Pancreas (tissue), 10 donors: ENCODE data around the gene WFDC10B. TPM values are rescaled to one million over a fixed set of nuclear protein-coding genes. Genes with fewer than 3 reads are reported as not detected.
A peak's percentile ranks its signal among the peaks of the same experiment; 100 is the strongest.

Source experiments
- ATAC-seq, 4 donors: fragments of 200-7000 bp; cut with Tn5 transposase; one replicate each; pipeline versions ENCODE4 v1.8.0 to v1.9.1; 2020; ENCODE audit warnings: mild to moderate bottlenecking in 4 of 4, moderate library complexity in 4 of 4
- DNase-seq, 6 donors: peaks; one replicate each; pipeline ENCODE4 v3.0.0-alpha.2; 2020
- FAIRE-seq: peaks from 2 replicates; lab custom pipeline; 2012; peaks lifted over from hg19 to GRCh38; lab: Jason Lieb, UNC
- H3K27ac ChIP-seq, 4 donors: fragments of 200-600 bp; sonication (generic); 1 replicate in 3 of 4; 2 replicates in 1 of 4; pipeline versions ENCODE4 v1.5.0 to v1.8.0; 2020
- H3K27me3 ChIP-seq, 4 donors: fragments of 200-600 bp; one replicate each; pipeline ENCODE4 v1.8.0; 2021
- H3K36me3 ChIP-seq, 3 donors: fragments of 200-600 bp; sonication (generic) in 1 of 3; one replicate each; pipeline versions ENCODE4 v1.5.0 to v1.8.0; 2020 to 2021
- H3K4me1 ChIP-seq, 3 donors: fragments of 200-600 bp; one replicate each; pipeline ENCODE4 v1.8.0; 2021
- H3K4me3 ChIP-seq, 4 donors: fragments of 200-600 bp; sonication (generic) in 2 of 4; one replicate each; pipeline versions ENCODE4 v1.5.0 to v1.8.0; 2020 to 2021
- H3K9me3 ChIP-seq, 4 donors: fragments of 200-600 bp; one replicate each; pipeline ENCODE4 v1.8.0; 2021
- WGBS, 2 donors: extraction: QIAGEN DNeasy Blood & Tissue Kit; methylation state at CpG; one replicate each; pipeline ENCODE4 v1.1.7; 2013; 5-methylcytosine and 5-hydroxymethylcytosine counted together
- intact Hi-C, 3 donors: fragments of 100-400 bp; cut with DNase I; formaldehyde crosslinking; loops; one replicate each; pipeline versions ENCODE4 v1.11.1 to v1.14.2; 2022
- polyA plus RNA-seq, 2 donors: library from polyadenylated mRNA; stranded (reverse); fragments of 200-250 nt; gene quantifications; one replicate each; pipeline ENCODE4 v1.2.3, GENCODE V29; 2013
- total RNA-seq, 6 donors: library from RNA; stranded (reverse); fragmentation: NEBNext Ultra II Directional in 4 of 6; extraction: Animal tissue kit (Norgen Biotek cat#: 25700) in 4 of 6; gene quantifications; one replicate each; pipeline versions ENCODE4 v1.2.1 to v1.2.4, GENCODE V29; 2021 to 2023
- TF ChIP-seq, protein P1 (sequence below), 4 donors: fragments of 200-600 bp; sonication (generic) in 3 of 4; IDR thresholded peaks; one replicate each; pipeline versions ENCODE4 v1.5.0 to v1.8.0; 2021; ENCODE audit warnings: antibody characterized with exemption in 4 of 4
- donor health status: healthy with polysubstance abuse.
- donor health status: DM: no; HTN: no; CAD: no; lungs with moderate emphysema.
- donor health status: DM: no; HTN: no; CAD: no.
- donor health status: control.
- donor health status: control.
- donor health status: Bipolar disorder and iron deficiency.
- donor health status: DM: yes; HTN: yes; CAD: no.
- donor health status: DM: no; HTN: no; CAD: no.
- donor health status: DM: no; HTN: no; CAD: no.
- donor health status: DM: yes; HTN: yes; CAD: no.

WFDC10B gene
- total and polyA plus RNA-seq, 8 donors, result not detected

DNA sequence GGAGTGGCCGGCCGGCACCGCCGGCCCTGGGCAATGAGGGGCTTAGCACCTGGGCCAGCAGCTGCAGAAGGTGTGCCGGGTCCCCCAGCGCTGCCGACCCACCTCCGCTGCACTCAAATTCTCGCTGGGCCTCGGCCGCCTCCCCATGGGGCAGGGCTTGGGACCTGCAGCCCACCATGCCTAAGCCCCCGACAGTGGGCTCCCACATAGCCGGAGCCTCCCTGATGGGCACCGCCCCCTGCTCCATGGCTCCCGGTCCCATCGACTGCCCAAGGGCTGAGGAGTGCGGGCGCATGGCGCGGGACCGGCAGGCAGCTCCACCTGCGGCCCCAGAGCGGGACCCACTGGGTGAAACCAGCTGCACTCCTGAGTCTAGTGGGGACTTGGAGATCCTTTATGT, 31.2 kb upstream of the WFDC10B start:
- H3K27me3 ChIP-seq, result no peaks in the 10 kb centered on the region
- H3K27ac ChIP-seq, result no peak overlapping the region
- intact Hi-C loops, result no loop called here
- H3K4me3 ChIP-seq, result no peak overlapping the region
- ATAC-seq, result no peak
- WGBS, 2 donors, result 89 to 97% methylated on average over 21 to 23 of the region's 23 CpGs
- no peak for FAIRE-seq
- TF ChIP-seq, protein P1, sequence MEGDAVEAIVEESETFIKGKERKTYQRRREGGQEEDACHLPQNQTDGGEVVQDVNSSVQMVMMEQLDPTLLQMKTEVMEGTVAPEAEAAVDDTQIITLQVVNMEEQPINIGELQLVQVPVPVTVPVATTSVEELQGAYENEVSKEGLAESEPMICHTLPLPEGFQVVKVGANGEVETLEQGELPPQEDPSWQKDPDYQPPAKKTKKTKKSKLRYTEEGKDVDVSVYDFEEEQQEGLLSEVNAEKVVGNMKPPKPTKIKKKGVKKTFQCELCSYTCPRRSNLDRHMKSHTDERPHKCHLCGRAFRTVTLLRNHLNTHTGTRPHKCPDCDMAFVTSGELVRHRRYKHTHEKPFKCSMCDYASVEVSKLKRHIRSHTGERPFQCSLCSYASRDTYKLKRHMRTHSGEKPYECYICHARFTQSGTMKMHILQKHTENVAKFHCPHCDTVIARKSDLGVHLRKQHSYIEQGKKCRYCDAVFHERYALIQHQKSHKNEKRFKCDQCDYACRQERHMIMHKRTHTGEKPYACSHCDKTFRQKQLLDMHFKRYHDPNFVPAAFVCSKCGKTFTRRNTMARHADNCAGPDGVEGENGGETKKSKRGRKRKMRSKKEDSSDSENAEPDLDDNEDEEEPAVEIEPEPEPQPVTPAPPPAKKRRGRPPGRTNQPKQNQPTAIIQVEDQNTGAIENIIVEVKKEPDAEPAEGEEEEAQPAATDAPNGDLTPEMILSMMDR (IDR thresholded peaks at IDR 0.05), result no peak
- no peaks in the 10 kb centered on the region for H3K4me1 ChIP-seq
- no peaks in the 10 kb centered on the region for H3K36me3 ChIP-seq
- no peaks in the 10 kb centered on the region for H3K9me3 ChIP-seq
- peak in 1 of 6 donors; percentile 37 for DNase-seq

DNA sequence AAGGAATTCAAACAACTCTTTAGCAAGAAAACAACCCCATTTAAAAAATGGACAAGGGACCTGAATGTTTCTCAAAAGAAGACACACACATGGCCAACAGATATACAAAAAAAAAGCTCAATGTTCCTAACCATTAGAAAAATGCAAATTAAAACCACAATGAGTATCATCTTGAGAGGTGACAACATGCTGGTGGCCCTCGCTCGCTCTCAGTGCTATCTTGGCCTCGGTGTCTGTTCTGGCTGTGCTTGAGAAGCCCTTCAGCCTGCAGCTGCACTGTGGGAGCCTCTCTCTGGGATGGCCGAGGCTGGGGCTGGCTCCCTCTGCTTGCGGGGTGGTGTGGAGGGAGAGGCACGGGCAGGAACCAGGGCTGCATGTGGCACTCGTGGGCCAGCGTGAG, 30.7 kb upstream of the WFDC10B start:
- WGBS, 2 donors, result 76 to 85% methylated on average over 8 of the region's 8 CpGs
- intact Hi-C loops, result no loop called here
- H3K9me3 ChIP-seq, result no peaks in the 10 kb centered on the region
- no peaks in the 10 kb centered on the region for H3K27me3 ChIP-seq
- TF ChIP-seq, protein P1 (IDR thresholded peaks at IDR 0.05), result no peak
- H3K4me3 ChIP-seq, result no peak overlapping the region
- FAIRE-seq (no peak), ATAC-seq (no peak), DNase-seq (no peak)
- H3K27ac ChIP-seq, result no peak overlapping the region
- H3K36me3 ChIP-seq, result no peaks in the 10 kb centered on the region
- no peaks in the 10 kb centered on the region for H3K4me1 ChIP-seq

DNA sequence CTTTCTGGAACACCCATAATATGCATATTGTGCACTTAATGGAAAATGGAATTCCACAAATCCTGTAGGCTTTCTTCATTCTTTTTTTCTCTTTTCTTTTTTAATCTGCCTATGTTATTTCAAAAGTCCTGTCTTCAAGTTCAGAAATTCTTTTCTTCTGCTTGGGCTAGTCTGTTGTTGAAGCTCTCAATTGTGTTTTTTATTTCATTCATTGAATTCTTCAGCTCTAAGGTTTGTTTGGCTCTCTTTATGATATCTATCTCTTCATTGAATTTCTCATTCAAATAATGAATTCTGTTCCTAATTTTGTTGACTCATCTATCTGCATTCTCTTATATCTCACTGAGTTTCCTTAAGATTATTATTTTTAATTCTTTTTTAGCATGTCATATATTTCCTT, 27.4 kb upstream of the WFDC10B start:
- intact Hi-C loops, result no loop called here
- H3K36me3 ChIP-seq, result no peaks in the 10 kb centered on the region
- no peak overlapping the region for H3K4me3 ChIP-seq
- no peak for FAIRE-seq
- H3K27me3 ChIP-seq, result no peaks in the 10 kb centered on the region
- ATAC-seq, result no peak
- H3K4me1 ChIP-seq, result no peaks in the 10 kb centered on the region
- no peaks in the 10 kb centered on the region for H3K9me3 ChIP-seq
- H3K27ac ChIP-seq, result no peak overlapping the region
- no peak for DNase-seq
- TF ChIP-seq, protein P1 (IDR thresholded peaks at IDR 0.05), result no peak

DNA sequence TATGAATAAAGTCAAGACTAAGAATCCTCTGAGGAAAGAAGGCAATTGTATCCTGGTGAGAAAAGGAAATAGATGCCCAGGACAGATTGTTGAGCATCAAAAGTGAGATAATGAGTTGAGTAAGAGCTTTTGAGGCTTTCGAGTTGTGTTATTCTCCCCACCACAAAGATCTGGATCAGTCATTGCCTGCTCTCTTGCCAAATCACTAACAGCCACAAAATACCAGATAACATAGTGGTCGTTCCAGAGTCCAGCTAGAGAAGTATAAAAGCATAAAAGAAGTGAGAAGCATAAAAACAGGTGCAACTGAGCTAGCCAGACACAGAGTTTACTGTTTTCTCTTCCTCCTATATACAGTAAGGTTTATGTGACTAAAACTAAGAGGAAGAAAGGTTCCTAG, 22.2 kb upstream of the WFDC10B start:
- H3K27ac ChIP-seq, result no peak overlapping the region
- no peaks in the 10 kb centered on the region for H3K9me3 ChIP-seq
- TF ChIP-seq, protein P1 (IDR thresholded peaks at IDR 0.05), result no peak
- intact Hi-C loops, result no loop called here
- no peaks in the 10 kb centered on the region for H3K4me1 ChIP-seq
- DNase-seq, result no peak
- FAIRE-seq, result no peak
- H3K36me3 ChIP-seq, result no peaks in the 10 kb centered on the region
- no peak for ATAC-seq
- H3K27me3 ChIP-seq, result no peaks in the 10 kb centered on the region
- 25 to 36% methylated on average over 2 of the region's 2 CpGs for WGBS, 2 donors
- H3K4me3 ChIP-seq, result no peak overlapping the region

DNA sequence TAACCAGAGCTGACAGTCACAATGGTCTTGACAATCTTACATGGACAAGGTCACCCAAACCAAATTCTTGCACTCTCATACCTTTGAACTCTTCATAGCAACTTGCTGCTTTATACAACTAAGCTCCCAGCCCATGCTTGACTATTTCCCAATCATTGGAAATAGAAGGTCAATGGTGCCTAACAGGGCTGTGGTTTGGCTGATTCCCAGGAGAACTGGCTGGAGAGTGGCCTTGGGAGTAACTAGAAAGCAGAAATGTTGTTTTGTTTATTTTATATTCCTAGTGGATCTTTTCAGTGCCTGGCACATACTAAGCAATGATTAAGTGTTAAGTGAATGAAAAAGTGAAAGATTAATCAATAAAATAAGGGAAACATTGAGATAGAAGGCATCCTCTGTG, 20.3 kb upstream of the WFDC10B start:
- ATAC-seq (peak in 1 of 4 donors; percentile 53), DNase-seq (peak in 1 of 6 donors; percentile 31), FAIRE-seq (no peak)
- intact Hi-C loops, result no loop called here
- TF ChIP-seq, protein P1 (IDR thresholded peaks at IDR 0.05), result no peak
- H3K9me3 ChIP-seq, result no peaks in the 10 kb centered on the region
- no peak overlapping the region for H3K4me3 ChIP-seq
- H3K36me3 ChIP-seq, result no peaks in the 10 kb centered on the region
- H3K4me1 ChIP-seq, result no peaks in the 10 kb centered on the region
- H3K27ac ChIP-seq, result no peak overlapping the region
- H3K27me3 ChIP-seq, result no peaks in the 10 kb centered on the region
